ELF-1 (cell line): ENCODE data around the gene KCNH8.

Source experiments
- DNase-seq: peaks from one replicate; pipeline ENCODE4 v3.0.0-alpha.2; 2016; ENCODE audit warnings: low read depth, low spot score

Gene KCNH8

DNA sequence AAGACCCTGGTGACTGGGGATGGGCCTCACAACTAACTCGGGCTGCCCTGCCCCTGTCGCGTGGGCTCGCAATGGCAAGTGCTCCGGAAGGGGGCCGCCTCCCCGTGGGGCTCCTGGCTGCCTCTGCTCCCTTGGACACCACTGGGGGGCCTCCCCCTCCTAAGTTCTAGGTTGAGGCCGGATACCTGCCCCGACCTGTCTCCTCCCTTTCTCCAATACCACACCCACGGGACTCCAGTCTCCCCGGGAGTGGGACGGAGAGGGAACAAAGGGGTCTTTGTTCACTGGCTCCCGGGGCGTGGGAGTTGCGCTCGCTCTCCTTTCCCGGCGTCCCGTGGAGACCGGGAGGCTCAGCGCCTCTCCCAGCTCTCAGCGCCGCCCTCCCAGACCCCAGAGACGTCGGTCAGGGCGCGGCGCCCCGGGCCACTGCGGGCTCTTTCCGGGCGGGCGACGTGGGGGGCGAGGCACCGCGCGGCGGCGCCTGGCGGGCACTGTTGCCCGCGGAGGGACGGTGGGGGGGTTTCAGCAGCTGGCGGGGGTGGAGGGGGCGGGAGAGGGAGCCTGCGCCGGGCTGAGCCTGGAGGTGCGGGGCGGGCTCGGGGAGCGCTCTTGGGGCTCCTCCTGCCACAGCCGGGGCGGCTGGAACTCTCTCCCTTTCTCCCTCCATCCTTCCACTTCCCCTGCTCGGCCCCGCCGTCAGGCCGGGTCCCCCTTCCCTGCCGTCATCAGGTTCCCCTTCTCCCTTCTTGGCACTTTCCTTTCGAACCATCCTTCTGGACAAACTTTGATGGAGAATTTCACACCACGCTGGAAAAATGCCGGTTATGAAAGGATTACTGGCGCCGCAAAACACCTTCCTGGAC lies at the start of gene KCNH8:
Gene KCNH8 (plus strand): TSS at position 606 of the 863 bp plus-strand sequence. CDS start 210 bp downstream, at position 816.
- peak; percentile 32 for DNase-seq

GRCh38 chr3:19102654-19103290 lies 45.5 kb upstream of the KCNH8 start:
- DNase-seq, result peak; percentile 18

GRCh38 chr3:19103510-19103909 lies 44.8 kb upstream of the KCNH8 start:
- no peak for DNase-seq

DNA sequence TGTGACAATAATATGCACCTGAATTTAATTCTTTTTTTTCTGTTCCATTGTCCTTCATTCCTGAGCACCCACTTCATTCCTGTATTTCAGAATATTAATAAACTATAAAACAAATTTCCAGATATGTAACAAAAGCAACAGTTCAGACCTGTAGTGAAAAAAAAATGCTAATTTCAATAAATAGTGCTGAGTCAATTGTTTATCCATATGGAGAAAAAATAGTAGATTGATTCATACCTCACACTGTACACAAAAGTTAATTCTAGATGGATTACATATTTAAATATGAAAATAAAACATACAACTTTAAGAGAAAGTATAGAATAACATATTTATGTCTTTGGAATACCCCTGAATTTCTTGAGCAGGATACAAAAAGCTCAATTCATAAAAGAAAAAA lies 43.9 kb upstream of the KCNH8 start:
- DNase-seq, result no peak

GRCh38 chr3:19105826-19106225 lies 42.5 kb upstream of the KCNH8 start:
- DNase-seq, result no peak

DNA sequence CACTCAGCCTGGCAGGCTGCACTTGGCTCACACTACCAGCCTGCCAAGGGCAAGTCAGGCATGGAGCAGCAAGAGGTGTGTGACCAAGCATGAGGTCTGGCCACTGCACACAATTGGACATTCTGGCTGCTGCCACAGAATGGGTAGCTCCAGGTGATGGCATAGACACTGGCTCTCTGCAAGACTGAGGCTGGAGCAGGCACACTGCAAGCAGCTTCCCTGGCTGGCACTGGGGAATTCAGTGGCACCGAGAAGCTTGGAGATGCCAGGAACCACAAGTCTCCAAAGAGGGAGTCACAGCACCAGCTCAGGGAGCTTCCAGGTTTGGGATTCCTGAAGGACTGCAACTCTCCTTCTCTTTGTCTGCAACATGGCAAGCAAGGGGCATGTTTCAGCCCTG lies 42.0 kb upstream of the KCNH8 start:
- DNase-seq, result no peak

- no peak for DNase-seq
Measured at GRCh38 chr3:19107719-19108118, 40.6 kb upstream of the KCNH8 start.

- no peak for DNase-seq
Measured at GRCh38 chr3:19110335-19110895, 37.9 kb upstream of the KCNH8 start.

DNA sequence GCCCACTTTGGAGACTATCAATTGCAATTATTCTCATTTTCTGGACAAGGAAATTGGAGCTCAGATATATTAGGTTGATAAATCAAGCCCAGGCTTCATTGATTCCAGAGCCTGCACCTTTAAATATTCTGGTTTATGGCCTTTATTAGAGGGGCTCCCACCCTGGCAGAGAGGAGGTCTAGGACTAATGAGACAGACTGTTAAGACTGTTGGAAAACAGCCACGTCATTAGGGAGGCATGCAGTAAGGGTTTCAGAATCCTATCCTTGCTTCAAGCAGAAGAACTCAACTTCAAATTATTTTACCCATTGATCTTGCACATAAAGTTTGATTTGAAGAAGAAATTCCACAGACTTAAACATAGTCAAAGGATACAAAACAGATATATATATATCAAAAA lies 33.8 kb upstream of the KCNH8 start:
- no peak for DNase-seq

GRCh38 chr3:19116239-19116638 lies 32.1 kb upstream of the KCNH8 start:
- no peak for DNase-seq

DNA sequence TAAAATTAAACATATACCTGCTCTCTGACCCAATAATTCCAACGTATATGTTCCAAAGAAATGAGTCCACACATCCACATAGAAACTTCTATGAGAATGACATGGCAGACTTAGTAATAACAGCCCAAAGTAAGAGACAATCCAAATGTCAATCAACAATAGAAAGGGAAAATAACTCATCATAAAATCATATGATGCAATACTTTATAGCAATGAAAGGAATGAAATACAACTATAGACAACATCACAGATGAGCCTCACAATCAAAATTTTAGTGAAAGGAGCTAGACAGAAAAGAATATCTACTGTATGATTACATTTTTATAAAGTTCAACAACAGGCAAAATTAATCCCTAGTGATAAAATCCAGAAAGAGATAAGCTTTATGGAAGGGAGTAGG lies 23.6 kb upstream of the KCNH8 start:
- no peak for DNase-seq

DNA sequence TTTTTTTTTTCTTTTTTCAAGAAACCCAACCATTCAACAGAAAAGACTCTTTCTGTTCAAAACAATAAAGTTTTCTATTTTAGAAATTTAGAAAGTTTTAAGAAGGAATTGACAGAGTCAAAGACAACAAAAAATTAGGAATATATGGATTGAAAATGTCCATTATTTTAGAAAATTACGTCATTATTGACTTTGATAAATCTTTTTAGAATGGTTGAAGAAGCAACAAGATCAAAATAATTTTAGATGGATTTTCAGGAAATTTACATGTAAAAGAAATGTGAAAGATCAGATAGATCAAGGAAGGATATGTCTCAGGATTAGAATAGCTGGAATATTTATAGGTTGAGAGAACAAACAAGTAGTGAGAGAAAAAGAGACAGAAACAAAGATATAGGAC lies 8.4 kb upstream of the KCNH8 start:
- no peak for DNase-seq

DNA sequence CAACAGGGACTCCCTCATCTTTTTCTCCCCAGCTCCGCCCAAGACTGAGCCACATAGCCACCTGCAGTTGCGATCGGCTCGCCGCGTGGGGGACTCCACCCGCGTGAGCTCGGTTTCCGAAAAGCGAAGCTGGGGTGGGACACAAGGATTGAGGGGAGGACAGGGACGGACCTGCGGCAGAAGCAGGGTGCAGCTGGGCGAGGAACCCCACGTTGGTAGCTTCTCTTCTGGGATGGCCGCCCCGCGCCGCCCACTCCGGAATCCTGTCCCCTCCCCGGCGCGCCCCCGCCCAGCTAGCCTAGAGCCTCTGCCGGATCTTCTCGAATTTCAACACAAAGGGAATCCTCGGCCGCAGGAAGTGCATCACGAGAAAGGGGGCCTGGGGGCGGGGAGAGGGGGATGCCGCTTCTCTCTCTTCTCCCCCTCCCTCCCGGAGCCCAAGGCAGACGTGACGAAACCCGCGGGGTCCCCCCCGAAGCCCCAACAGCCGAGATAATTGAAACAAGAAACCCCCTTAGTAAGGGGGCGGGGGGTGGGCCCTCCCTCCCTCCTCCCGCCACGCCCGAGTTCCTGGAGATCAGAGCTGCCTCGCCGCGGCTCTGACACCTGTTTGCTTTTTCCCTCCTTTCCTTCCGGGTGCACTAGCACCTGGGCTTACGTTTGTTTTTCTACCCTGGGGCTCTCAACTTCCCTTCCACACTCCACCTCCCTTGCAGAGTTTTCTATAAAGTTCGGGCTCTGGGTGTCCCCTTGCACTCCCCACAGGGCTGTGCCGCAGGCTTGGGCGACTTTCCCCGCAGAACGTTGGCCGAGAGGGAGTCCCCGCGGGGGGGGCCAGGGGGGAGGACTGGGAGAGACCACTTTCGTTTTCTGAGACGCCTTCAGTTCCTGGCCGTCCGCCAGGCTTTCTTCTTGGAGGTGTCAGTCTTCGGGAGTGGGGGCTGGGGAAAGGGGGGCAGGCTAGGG lies 1.3 kb upstream of the KCNH8 start:
- DNase-seq, result peak; percentile 89

GRCh38 chr3:19148768-19149091 lies 420 bp downstream of the KCNH8 start:
- DNase-seq, result no peak

DNA sequence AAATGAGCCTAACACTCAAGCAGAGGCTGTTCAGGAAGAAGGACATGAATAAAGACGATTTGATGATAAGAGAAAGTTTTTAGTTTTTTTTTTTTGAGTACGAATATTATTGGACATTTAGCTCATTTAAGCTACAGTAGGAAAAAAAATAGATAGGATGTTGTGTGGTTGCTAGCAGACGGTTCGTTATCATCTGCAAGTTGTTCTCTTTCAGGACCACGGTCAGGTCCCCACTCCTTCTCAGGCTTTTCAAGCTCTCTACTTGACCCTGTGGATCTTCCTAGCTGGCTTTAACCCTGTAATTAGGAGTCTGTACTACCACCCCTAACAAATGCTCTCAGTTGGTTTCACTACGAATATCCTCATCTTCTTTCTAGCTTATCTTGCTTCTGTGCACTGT lies 1.1 kb downstream of the KCNH8 start:
- DNase-seq, result peak; percentile 45

DNA sequence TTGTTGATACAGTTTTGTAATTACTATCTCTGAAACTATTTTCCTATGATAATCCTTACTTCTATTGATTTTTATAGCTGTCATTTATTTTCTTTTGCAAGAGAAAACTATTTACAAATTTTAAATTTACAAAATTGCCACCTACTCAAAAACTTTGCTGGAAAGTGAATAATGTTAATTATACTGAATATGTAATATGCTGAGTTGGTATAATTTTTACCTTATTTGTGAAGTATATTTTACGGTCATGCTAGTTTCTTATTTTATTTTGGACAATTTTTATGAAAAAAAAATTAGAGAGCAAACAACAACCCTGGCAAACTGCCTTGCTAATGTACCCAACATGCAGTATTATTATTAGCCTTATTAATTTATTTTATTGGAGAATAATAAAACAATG lies 2.9 kb downstream of the KCNH8 start:
- DNase-seq, result no peak

DNA sequence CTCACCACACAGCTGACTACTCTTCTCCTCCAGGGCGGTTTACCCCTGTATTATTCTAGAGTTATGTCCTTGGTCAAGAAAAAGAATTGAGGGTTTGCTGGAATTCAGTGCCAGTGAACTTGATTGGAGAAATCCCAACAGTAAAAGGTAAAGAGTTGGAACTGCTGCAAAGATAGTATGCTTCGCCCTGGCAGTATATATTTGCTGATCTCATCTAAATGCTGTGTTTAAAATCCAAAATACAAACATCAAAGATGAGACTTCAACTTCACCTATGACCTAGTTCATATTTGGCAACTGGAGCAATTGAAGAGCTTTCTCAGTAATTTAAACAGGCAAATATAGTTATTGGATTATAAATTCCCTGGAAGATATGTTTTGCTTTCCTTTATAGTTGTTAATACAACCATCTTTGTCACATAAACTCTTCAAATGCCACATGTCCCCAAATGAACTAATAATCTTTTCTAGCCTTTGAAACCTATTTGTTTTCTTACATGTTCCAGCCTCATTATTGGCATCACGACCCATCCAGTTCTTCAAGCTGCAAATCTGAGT lies 6.5 kb downstream of the KCNH8 start:
- no peak for DNase-seq

- no peak for DNase-seq
Measured at GRCh38 chr3:19155375-19155774, 7.1 kb downstream of the KCNH8 start.

GRCh38 chr3:19159966-19160635 lies 11.8 kb downstream of the KCNH8 start:
- DNase-seq, result no peak

DNA sequence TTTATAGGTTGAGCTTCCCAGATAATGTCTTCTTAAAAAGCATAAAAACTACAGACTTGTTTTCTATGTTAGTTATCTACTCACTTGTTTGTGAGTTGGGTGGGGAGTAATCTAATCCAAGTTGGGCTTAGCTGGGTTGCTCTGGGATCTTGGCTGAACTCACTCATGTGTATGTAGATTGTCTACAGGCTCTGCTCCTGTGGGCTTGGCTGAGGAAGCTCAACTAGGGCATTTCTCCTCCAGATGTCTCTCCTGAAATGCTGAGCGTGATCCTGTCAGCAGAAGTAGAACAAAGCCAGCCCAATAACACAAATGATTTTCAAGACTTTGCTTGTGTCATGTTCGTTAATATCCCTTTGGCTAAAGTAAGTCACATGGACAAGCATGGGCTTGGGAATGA lies 17.3 kb downstream of the KCNH8 start:
- no peak for DNase-seq

- DNase-seq, result no peak
Measured at GRCh38 chr3:19171794-19172193, 23.5 kb downstream of the KCNH8 start.
